ENCODE results near the gene INHBA.

INHBA gene

DNA sequence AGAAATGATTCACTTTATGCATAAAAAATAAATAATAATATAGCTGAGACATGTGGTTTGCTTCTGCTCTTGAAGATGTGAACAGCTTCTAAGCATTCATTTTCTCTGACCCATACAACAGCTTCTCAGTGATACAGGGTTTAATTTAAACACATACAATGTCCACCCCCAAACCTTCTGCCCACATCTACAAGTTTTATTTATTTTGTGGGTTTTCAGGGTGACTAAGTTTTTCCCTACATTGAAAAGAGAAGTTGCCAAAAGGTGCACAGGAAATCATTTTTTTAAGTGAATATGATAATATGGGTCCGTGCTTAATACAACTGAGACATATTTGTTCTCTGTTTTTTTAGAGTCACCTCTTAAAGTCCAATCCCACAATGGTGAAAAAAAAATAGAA lies 17.2 kb downstream of the INHBA start:
- Histone ChIP-seq H3K36me3 (ENCODE audit: control insufficient read depth, insufficient read depth, low read length) (no peaks in the 10 kb centered on the region), H3K27me3 (replicated peaks; ENCODE audit: control insufficient read depth, insufficient read depth, low read length) (no peaks in the 10 kb centered on the region), H3K4me3 (replicated peaks; ENCODE audit: low read depth, low read length) (no peak overlapping the region)
- DNase-seq (ENCODE audit: extremely low read depth, insufficient read length): no peak
- TF ChIP-seq, protein P1, sequence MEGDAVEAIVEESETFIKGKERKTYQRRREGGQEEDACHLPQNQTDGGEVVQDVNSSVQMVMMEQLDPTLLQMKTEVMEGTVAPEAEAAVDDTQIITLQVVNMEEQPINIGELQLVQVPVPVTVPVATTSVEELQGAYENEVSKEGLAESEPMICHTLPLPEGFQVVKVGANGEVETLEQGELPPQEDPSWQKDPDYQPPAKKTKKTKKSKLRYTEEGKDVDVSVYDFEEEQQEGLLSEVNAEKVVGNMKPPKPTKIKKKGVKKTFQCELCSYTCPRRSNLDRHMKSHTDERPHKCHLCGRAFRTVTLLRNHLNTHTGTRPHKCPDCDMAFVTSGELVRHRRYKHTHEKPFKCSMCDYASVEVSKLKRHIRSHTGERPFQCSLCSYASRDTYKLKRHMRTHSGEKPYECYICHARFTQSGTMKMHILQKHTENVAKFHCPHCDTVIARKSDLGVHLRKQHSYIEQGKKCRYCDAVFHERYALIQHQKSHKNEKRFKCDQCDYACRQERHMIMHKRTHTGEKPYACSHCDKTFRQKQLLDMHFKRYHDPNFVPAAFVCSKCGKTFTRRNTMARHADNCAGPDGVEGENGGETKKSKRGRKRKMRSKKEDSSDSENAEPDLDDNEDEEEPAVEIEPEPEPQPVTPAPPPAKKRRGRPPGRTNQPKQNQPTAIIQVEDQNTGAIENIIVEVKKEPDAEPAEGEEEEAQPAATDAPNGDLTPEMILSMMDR (IDR thresholded peaks at IDR 0.05; ENCODE audit: insufficient read depth, low read length, poor library complexity, severe bottlenecking): no peak

DNA sequence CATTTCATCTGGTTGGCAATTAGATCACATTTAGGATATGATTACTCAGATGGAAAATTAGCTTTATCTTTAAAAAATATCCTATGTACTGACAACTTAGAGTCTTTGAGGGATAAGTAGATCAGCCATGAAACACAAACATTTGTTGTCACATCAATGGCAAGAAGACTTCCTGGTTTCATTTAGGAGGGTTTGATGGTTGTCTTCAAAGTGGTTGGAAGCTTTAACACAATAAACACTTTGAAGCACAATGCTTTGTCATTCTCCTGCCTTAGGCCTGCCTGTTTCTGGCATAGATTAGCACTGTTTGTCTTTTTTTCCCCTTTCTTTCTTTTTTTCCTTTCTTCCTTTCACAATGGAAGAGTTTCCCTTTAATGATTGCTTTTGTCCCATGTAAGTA lies 20.5 kb downstream of the INHBA start:
- DNase-seq (ENCODE audit: extremely low read depth, insufficient read length): no peak
- H3K27me3 ChIP-seq (replicated peaks; ENCODE audit: control insufficient read depth, insufficient read depth, low read length): no peaks in the 10 kb centered on the region
- H3K4me3 ChIP-seq (replicated peaks; ENCODE audit: low read depth, low read length): no peak overlapping the region
- TF ChIP-seq, protein P1 (IDR thresholded peaks at IDR 0.05; ENCODE audit: insufficient read depth, low read length, poor library complexity, severe bottlenecking): no peak
- H3K36me3 ChIP-seq (ENCODE audit: control insufficient read depth, insufficient read depth, low read length): no peaks in the 10 kb centered on the region

DNA sequence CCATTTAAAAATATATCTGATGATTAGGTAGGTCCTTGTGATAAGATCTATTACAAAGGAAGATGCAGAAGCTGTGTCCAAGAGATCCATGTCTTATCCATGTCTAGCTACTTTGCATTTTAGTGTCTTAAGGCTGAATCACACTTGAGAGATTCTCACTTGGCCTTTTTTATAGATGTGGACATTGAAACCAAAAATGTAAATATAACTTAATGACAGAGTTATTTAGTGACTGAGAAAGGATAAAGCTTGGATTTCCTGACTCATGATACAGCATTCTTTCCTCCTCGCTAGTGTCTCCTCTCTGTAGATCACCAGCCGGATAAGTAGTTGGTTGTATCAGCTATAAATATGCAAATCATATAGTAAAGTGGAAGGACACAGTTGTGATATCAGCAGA lies 23.3 kb downstream of the INHBA start:
- H3K27me3 ChIP-seq (replicated peaks; ENCODE audit: control insufficient read depth, insufficient read depth, low read length): no peaks in the 10 kb centered on the region
- TF ChIP-seq, protein P1 (IDR thresholded peaks at IDR 0.05; ENCODE audit: insufficient read depth, low read length, poor library complexity, severe bottlenecking): no peak
- H3K36me3 ChIP-seq (ENCODE audit: control insufficient read depth, insufficient read depth, low read length): no peaks in the 10 kb centered on the region
- H3K4me3 ChIP-seq (replicated peaks; ENCODE audit: low read depth, low read length): no peak overlapping the region
- DNase-seq (ENCODE audit: extremely low read depth, insufficient read length): no peak

DNA sequence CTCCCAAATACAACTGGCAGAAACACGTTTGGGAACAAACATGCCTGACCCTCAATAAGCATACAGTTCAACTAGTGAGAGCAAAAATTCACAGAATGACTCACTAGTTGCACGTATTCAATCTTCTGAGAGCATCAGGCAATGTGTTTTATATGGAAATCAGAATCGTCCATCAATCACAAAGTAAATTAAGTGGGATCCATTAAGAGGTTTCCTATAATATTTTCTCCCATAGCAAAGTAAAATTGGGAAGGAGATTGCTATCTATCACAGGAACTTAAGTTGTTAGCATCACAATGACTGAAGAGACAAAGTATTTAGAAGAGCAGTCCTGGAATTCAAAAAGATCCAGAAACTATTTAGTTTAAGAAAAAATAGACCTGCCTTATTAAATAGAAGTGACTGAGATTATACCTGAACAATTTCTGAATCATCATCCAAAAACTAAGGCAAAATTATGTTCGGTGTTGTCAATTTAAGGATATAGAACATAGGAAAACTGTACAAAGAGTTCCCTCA lies 28.3 kb downstream of the INHBA start:
- H3K36me3 ChIP-seq (ENCODE audit: control insufficient read depth, insufficient read depth, low read length): no peaks in the 10 kb centered on the region
- no peak overlapping the region for H3K4me3 ChIP-seq (replicated peaks; ENCODE audit: low read depth, low read length)
- TF ChIP-seq, protein P1 (IDR thresholded peaks at IDR 0.05; ENCODE audit: insufficient read depth, low read length, poor library complexity, severe bottlenecking): no peak
- DNase-seq (ENCODE audit: extremely low read depth, insufficient read length): no peak
- H3K27me3 ChIP-seq (replicated peaks; ENCODE audit: control insufficient read depth, insufficient read depth, low read length): no peaks in the 10 kb centered on the region

DNA sequence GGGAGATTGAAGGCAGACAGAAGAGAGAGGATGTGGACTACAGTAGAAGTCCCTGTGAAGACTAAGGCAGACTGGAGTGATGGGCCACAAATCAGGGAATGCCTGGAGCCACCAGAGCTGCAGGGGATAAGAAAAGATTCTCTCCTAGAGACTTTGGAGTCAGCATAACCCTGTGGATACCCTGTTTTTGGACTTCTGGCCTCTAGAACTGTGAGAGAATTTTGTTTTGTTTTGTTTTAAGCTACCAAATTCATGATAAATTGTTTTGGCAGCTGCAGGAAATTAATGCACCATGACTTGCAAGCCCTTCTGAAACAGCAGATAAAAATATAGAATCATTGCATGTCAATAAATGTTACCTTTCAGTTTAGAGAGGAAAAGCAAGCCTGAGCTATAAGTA lies 41.3 kb downstream of the INHBA start:
- TF ChIP-seq, protein P1 (IDR thresholded peaks at IDR 0.05; ENCODE audit: insufficient read depth, low read length, poor library complexity, severe bottlenecking): no peak
- no peak for DNase-seq (ENCODE audit: extremely low read depth, insufficient read length)

DNA sequence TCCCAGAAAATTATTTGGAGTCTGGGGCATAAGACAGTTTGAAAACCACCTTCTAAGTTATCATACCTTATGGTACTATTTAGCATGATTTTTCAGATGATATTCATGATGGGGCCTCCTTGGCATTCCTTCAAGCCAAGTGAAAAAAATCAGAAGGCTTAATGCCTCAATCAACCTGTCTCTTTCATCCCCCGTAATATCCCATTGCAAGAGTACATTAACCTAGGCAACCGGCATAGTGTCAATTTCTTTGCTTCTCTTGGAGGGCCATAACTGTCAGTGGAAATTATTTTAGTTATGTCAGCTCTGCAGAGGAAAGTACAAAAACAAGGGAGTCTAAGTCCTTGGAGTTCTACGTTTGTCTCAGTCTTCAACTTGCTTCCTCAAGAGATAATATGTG lies 43.4 kb downstream of the INHBA start:
- TF ChIP-seq, protein P1 (IDR thresholded peaks at IDR 0.05; ENCODE audit: insufficient read depth, low read length, poor library complexity, severe bottlenecking): no peak
- H3K27me3 ChIP-seq (replicated peaks; ENCODE audit: control insufficient read depth, insufficient read depth, low read length): no peaks in the 10 kb centered on the region

More for the DNA sequence above, 41.3 kb downstream of the INHBA start:
- H3K4me3 ChIP-seq (replicated peaks; ENCODE audit: low read depth, low read length): no peak overlapping the region
- no peaks in the 10 kb centered on the region for H3K36me3 ChIP-seq (ENCODE audit: control insufficient read depth, insufficient read depth, low read length)
- H3K27me3 ChIP-seq (replicated peaks; ENCODE audit: control insufficient read depth, insufficient read depth, low read length): no peaks in the 10 kb centered on the region

More for the DNA sequence above, 43.4 kb downstream of the INHBA start:
- no peaks in the 10 kb centered on the region for H3K36me3 ChIP-seq (ENCODE audit: control insufficient read depth, insufficient read depth, low read length)
- no peak for DNase-seq (ENCODE audit: extremely low read depth, insufficient read length)
- H3K4me3 ChIP-seq (replicated peaks; ENCODE audit: low read depth, low read length): no peak overlapping the region
